DMS79 (cell line): ENCODE results near the gene KCNQ1.

Source experiments
- DNase-seq: peaks from one replicate; lab custom pipeline; 2025; lab: John Stamatoyannopoulos, UW

Gene KCNQ1

GRCh38 chr11:2698386-2699184 is 253.8 kb downstream of the KCNQ1 start:
- DNase-seq = no peak

DNA sequence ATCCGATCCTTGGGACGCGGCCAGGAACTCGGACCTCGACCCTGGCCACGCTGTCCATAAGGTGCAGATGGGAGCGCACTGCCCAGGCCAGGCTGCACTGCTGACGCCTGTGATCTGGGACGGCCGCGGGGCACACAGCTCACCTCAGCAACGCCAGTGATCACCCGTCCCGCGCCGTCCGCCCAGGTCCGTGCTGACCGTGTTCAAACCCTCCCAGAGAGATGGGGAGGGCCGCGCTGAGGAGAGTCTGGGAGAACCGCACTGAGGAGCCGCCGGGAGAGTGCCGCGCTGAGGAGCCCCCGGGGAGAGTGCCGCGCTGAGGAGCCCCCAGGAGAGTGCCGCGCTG is 254.3 kb downstream of the KCNQ1 start:
- no peak for DNase-seq

DNA sequence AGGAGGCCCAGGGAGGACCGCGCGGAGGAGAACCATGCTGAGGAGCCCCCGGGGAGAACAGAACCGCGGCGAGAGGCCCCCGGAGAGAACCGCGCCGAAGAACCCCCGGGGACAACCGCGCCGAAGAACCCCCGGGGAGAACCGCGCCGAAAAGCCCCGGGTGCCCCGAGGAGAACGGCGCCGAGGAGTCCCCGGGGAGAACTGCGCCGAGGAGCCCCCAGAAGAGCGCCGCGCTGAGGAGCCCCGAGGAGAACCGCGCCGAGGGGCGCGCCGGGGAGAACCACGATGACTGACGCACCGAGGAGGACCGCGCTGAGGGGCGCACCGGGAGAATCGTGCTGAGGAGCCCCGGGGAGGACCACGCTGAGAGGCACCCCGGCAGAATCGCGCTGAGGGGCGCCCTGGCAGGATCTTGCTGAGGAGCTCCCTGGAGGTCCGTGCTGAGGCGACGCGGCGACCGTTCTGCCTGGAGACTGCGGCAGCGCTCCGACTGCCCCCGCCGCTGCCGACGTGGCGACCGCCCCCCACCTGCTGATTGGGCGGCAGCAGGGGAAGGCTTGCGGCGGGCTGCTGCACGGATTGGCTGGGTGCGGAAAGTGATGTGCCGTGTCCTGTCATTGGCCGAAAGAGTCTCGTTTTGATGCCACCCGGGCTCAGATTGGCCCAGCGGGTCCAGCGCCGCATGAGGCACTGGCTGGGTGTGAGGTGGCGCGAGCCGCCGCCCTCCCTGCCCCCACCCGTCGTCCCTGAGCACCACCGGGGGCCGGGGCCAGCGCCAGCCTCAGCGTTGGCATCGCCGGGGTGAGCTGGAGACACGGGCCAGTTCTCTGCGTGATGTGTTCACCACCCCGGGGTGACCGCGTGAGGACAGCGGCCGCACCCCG is 255.0 kb downstream of the KCNQ1 start, which contains the start of gene KCNQ1OT1:
KCNQ1OT1 (minus strand) TSS at position 464 of the 884 bp plus-strand sequence.
- peak; percentile 80 for DNase-seq

DNA sequence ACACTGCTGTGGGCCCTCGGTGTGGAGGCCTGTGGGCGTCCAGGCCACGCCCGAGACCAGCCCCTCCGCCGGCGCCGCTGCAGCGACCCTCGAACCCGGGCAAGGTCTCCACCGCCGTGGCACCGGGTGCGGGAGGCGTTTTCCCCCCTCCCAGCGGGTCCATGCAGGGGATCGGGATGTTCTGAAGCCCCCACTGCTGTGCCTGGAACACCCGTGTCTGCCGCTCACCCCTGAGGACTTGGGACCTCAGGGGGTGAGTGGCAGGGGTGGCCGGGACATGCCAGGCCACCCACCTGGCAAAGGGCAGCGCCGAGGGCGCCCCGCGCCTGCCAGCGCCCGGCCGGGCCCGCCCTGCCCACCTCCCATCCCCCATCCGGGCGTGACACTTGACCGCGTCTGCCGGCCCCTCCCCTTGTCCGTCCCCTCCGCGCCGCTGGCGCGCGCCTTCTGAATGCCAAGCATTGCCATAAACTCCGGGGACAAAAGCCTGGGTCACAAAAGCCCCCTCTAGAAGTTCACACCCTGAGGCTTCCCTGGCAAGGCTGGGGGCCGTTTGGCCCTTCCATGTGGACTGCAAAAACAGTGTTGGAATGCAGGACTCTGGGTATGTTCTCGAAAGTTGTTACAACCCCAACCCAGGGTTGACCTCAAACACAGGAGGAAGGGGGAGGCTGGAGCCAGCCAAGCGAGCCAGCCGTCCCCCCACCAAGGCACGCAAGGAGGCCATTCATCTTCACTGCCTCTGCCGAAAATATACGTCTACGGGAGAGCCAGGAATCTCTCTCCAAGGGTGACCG is 255.8 kb downstream of the KCNQ1 start:
- peak; percentile 5 for DNase-seq

GRCh38 chr11:2701230-2701629 is 256.4 kb downstream of the KCNQ1 start:
- DNase-seq = no peak

DNA sequence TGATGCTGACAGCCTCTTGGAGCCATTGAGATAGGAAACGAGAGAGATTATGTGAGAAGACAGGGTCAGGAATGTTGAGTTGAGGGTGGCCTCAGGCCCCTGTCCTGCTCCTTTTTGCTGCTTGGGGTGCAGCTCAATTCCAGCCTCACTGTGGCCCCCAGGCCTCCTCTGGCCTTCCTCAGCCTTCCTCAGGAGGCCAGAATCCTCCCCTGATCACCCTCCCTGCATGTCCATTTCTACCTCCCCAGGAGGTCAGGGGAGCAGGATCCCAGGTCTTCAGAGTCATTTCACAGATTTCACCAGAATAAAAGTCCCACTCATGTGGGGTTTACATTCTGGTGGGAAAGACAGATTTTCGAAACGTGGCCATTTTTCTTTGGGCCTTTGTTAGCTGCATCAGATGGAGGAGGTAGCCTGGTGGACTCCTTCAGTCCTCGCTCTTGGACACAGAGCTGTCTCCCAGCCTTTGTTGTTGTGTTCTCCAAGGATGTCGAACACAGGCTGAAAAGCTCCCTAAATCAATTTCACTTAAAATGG is 257.2 kb downstream of the KCNQ1 start:
- no peak for DNase-seq

GRCh38 chr11:2702771-2703362 is 258.1 kb downstream of the KCNQ1 start:
- no peak for DNase-seq

DNA sequence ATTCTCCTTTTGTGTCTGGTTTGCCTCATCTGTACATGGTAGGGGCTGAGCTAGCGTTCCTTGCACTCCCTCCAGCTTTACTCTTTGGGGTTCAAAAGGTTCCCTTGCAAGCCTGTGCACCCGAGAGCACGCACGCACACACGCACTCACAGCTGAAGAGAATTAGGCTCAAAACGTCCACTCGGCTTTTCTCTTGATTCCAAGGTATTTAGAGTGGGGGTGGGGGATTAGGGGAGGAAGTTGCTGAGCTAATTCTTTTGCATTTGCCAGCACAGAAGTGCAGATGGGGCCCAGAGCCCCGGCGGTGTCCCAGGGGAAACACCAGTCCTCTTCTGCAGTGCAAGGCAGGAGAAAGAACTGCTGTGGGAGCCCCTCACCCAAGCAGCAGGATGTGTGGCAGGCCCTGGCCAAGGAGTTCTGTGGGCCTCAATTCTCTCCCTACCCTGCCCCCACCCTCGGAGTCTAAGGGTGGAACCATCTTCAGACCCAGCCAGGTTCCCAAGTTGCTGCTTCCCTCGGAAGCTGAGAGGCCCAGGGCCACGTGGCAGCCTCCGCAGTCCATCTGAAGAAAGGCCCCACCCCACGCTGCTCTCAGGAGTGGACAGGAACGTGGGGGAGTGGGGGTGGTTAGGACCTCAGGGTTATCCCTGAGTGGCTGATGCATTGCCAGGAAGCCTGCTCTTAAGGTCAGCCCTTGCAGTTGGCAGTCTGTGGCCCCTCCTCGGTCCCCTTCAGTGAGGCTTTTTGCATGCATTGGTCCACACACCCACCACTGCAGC is 258.7 kb downstream of the KCNQ1 start:
- no peak for DNase-seq

- DNase-seq = no peak
Measured at GRCh38 chr11:2704356-2704755, 259.5 kb downstream of the KCNQ1 start.

DNA sequence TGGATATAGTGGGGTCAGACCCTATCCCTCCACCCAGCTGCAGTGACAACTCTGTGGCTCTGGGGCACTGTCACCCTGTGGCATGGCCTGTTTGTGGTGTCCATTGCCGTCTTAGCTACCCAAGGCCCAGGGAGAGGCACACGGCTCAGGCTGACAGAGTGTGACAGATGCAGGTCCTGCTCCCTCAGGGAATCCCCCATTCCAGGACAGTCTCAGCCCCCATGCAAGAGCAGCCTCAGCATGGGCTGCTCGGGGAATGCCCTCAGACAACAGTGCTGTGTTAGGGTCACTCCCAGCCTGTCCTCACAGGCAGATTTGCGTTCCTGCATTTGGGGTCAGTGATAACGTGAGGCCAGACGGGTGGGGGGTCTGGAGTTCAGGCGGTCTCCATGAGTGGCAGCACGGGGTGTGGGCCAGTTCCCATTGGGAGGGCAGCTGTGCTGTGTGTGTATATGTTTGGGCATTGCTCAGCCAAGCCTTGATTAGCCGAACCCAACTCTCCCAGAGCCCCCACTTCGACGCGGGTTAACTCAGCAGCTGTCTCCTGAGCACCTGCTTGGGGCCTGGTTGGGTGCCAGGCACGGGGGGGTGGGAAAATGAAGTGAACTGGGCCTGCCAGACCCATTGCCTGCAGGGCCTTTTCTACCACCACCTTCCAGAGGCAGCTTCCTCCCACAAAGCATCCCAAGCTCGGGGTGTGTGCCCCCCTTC is 260.2 kb downstream of the KCNQ1 start:
- DNase-seq = no peak

GRCh38 chr11:2706321-2706720 is 261.5 kb downstream of the KCNQ1 start:
- DNase-seq = no peak

DNA sequence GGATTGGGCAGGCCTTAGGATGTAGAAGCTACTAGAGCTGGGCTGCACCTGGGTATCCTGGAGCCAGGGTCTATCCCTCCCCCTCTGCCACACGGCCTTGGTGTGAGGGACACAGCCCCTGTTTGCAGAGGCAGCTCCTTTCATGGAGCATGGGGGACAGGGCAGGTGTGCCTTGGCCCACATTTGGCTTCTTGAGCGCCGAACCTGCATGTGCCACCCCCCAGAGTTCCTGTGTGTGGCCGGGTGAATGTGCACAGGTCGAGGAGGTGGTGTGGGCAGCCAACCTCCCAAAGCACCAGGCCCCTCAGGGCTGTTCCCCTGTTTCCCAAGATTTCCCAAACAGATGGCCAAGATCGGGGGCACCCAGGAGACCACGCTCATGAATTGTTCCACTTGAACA is 262.9 kb downstream of the KCNQ1 start:
- DNase-seq = no peak

GRCh38 chr11:2708151-2708581 is 263.4 kb downstream of the KCNQ1 start:
- no peak for DNase-seq

GRCh38 chr11:2708757-2709281 is 264.0 kb downstream of the KCNQ1 start:
- no peak for DNase-seq

DNA sequence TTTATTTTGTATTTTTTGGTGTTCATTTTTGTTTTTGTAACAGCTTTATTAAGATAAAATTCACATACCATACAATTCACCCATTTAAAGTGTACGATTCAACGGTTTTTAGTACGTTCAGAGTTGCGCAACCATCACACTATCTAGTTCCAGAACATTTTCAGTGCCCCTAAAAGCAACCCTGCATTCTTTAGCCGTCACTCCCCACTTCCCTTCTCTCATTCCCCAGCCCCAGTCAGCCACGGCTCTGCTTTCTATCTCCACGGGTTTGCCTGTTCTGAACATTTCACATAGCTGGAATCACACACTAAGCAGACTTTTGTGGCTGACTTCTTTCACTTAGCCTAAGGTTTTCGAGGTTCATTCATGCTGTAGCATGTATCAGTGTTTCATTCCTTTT is 264.6 kb downstream of the KCNQ1 start:
- no peak for DNase-seq

DNA sequence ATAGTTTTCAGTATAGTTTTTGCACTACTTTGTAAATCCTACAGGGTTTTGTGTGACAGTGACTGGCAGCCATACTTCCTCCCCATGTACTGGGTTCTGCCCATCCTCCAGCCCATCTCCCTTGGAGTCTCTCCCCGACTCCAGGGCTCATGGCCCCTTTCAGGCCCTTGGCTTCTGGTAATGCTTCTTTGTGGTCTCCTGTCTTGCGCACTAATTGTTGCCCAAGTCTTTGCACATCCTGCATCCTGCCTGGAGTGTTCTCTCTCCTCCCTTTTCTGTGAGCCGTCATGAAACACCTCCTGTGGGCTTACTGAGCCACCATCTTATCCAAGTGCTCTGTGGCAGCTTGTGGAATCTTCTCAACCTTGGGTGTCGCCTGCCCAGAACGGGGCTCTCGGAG is 266.4 kb downstream of the KCNQ1 start:
- no peak for DNase-seq

DNA sequence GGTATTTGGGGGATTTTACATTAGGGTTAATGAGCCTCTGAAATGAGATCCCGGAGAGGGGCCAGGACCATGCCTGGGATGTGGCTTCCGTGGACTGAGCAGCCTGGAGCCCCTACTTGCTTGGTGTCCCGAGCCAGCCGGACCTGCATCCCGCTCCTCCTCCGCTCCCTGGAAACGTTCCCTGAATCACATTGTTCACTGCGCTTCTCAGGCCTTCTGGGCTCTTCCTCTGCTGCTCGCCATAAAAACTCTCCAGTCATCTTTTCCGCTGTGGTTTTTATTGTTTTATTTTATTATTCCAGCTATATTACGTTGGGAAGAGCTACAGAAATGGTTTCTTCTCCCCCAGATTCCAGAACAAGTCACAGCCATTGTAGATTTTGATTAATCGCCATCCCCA is 268.3 kb downstream of the KCNQ1 start:
- DNase-seq = no peak

DNA sequence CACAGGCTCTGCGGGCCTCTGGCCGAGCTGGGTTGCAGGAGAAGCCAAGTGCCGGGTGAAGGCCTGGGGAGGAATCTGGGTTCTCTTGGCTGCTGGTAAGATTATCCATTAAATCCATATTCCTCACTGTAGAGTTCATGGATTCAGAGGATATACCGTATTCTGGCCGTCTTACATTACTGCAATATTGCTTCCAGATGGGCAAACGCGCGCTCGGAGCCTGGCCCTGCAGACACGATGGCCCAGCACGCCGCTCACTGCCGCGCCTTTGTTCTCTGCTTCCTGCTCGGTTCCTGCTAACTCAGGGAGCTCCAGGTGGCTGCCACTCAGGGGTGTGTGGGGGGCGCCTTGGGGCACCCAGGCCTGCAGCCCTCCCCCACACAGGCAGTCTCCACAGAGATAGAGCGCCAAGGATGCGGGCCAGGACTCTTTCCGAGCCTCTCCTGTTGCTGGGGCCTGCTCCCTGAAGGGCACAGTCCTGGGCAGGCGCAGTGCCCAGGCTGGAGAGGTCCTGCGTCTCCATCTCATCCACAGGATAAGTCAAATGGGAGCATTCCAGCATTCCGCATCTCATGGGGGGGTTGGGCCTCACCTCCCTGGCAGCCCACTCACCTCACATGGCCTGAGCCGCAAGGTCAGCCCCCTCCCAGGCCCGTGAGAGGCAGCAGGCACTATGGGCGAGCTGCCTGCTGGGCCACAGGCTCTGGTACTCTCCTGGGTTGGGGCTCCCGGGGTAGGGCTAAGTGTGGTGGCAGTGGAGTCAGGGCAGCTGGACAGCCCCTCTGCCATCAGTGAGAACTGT is 269.1 kb downstream of the KCNQ1 start:
- DNase-seq = no peak

GRCh38 chr11:2714463-2714800 is 269.6 kb downstream of the KCNQ1 start:
- DNase-seq = no peak
